Mucosa of stomach (tissue), 1 donor: ENCODE results near the gene UGT1A3.
"Not testable (repeated sequence)": the region's sequence is repeated elsewhere in the genome, so short reads cannot be mapped to it uniquely, and the experiment has no call there.

Source experiments
- H3K27me3 ChIP-seq: one replicate; pipeline ENCODE4 v1.7.0; 2013; ENCODE audit warnings: mild to moderate bottlenecking, low read length; ENCODE audit not compliant: control insufficient read depth, insufficient read depth
- H3K36me3 ChIP-seq: one replicate; pipeline ENCODE4 v1.7.0; 2013; ENCODE audit warnings: low read length; ENCODE audit not compliant: control insufficient read depth, insufficient read depth
- H3K4me1 ChIP-seq: one replicate; pipeline ENCODE4 v1.7.0; 2013; ENCODE audit warnings: mild to moderate bottlenecking, low read length; ENCODE audit not compliant: control insufficient read depth, insufficient read depth
- H3K4me3 ChIP-seq: one replicate; pipeline ENCODE4 v1.7.0; 2013; ENCODE audit warnings: low read length
- H3K9ac ChIP-seq: one replicate; pipeline ENCODE4 v1.7.0; 2013; ENCODE audit warnings: mild to moderate bottlenecking, low read length, moderate library complexity
- H3K9me3 ChIP-seq: one replicate; pipeline ENCODE4 v1.7.0; 2013; ENCODE audit warnings: mild to moderate bottlenecking, low read length, moderate library complexity; ENCODE audit not compliant: control insufficient read depth
- donor health status: Pancreatic carcinoma.

Gene UGT1A3

GRCh38 chr2:233746475-233747282, 17.8 kb downstream of the UGT1A3 start:
- H3K4me1 ChIP-seq, result no peaks in the 10 kb centered on the region
- H3K9me3 ChIP-seq, result peaks cover 6% of the 10 kb centered on the region
- no peaks in the 10 kb centered on the region for H3K27me3 ChIP-seq
- no peak overlapping the region for H3K9ac ChIP-seq
- no peaks in the 10 kb centered on the region for H3K36me3 ChIP-seq
- H3K4me3 ChIP-seq, result no peak overlapping the region

- H3K4me1 ChIP-seq, result no peaks in the 10 kb centered on the region
- no peaks in the 10 kb centered on the region for H3K36me3 ChIP-seq
- no peak overlapping the region for H3K4me3 ChIP-seq
- no peaks in the 10 kb centered on the region for H3K27me3 ChIP-seq
- peaks cover 6% of the 10 kb centered on the region for H3K9me3 ChIP-seq
- H3K9ac ChIP-seq, result no peak overlapping the region
These were observed 18.4 kb downstream of the UGT1A3 start for GRCh38 chr2:233747283-233747544.

GRCh38 chr2:233750689-233751088, 21.8 kb downstream of the UGT1A3 start:
- H3K4me1 ChIP-seq, H3K9ac ChIP-seq, H3K36me3 ChIP-seq, H3K4me3 ChIP-seq, H3K9me3 ChIP-seq, H3K27me3 ChIP-seq: not testable (repeated sequence)

- H3K27me3 ChIP-seq, H3K4me1 ChIP-seq, H3K4me3 ChIP-seq, H3K36me3 ChIP-seq, H3K9me3 ChIP-seq, H3K9ac ChIP-seq: not testable (repeated sequence)
These were observed 22.6 kb downstream of the UGT1A3 start for GRCh38 chr2:233751212-233752009.

GRCh38 chr2:233754872-233755611, 26.2 kb downstream of the UGT1A3 start:
- Histone ChIP-seq H3K4me1 (peaks cover 5% of the 10 kb centered on the region), H3K27me3 (no peaks in the 10 kb centered on the region), H3K9ac (no peak overlapping the region), H3K4me3 (no peak overlapping the region), H3K36me3 (no peaks in the 10 kb centered on the region), H3K9me3 (peaks cover 6% of the 10 kb centered on the region)

- H3K4me1 ChIP-seq, result peaks cover 19% of the 10 kb centered on the region
- H3K27me3 ChIP-seq, result no peaks in the 10 kb centered on the region
- no peak overlapping the region for H3K9ac ChIP-seq
- H3K4me3 ChIP-seq, result no peak overlapping the region
- H3K9me3 ChIP-seq, result no peaks in the 10 kb centered on the region
- no peaks in the 10 kb centered on the region for H3K36me3 ChIP-seq
These were observed 27.7 kb downstream of the UGT1A3 start for GRCh38 chr2:233756429-233757081.

GRCh38 chr2:233758141-233758540, 29.3 kb downstream of the UGT1A3 start:
- Histone ChIP-seq H3K9ac (no peak overlapping the region), H3K27me3 (no peaks in the 10 kb centered on the region), H3K4me3 (no peak overlapping the region), H3K9me3 (no peaks in the 10 kb centered on the region), H3K4me1 (peaks cover 29% of the 10 kb centered on the region), H3K36me3 (no peaks in the 10 kb centered on the region)

GRCh38 chr2:233758849-233759248, 30.0 kb downstream of the UGT1A3 start:
- Histone ChIP-seq H3K27me3 (no peaks in the 10 kb centered on the region), H3K9me3 (no peaks in the 10 kb centered on the region), H3K9ac (no peak overlapping the region), H3K4me3 (no peak overlapping the region), H3K36me3 (no peaks in the 10 kb centered on the region), H3K4me1 (peaks cover 35% of the 10 kb centered on the region)

GRCh38 chr2:233760043-233760442, 31.2 kb downstream of the UGT1A3 start, which contains the start of gene UGT1A1:
TSS of gene UGT1A1 (plus strand) at chr2:233760270. CDS start at chr2:233760288, 18 bp downstream.
- Histone ChIP-seq H3K4me3 (no peak within 1 kb of the TSS), H3K36me3 (no peaks in the 10 kb centered on the region), H3K4me1 (peaks cover 42% of the 10 kb centered on the region), H3K9ac (peak within 1 kb of the TSS; percentile 17), H3K27me3 (no peaks in the 10 kb centered on the region), H3K9me3 (no peaks in the 10 kb centered on the region)

GRCh38 chr2:233761040-233761769, 32.4 kb downstream of the UGT1A3 start:
- Histone ChIP-seq H3K27me3 (no peaks in the 10 kb centered on the region), H3K9ac (no peak overlapping the region), H3K4me1 (peaks cover 43% of the 10 kb centered on the region), H3K4me3 (no peak overlapping the region), H3K9me3 (no peaks in the 10 kb centered on the region), H3K36me3 (no peaks in the 10 kb centered on the region)

- Histone ChIP-seq H3K27me3 (no peaks in the 10 kb centered on the region), H3K9ac (no peak overlapping the region), H3K4me3 (no peak overlapping the region), H3K9me3 (no peaks in the 10 kb centered on the region), H3K4me1 (peaks cover 47% of the 10 kb centered on the region), H3K36me3 (no peaks in the 10 kb centered on the region)
These were observed 35.4 kb downstream of the UGT1A3 start for GRCh38 chr2:233764264-233764663.
